ENCODE measurements around the gene SYP.

GRCh38 chrX:49193542-49193964 lies 6.4 kb downstream of the SYP start:
- TF ChIP-seq TCF7L2 (IDR thresholded peaks at IDR 0.05; ENCODE audit: borderline replicate concordance, low read depth, low read length) (no peak), CTCF (tag by site-specific recombination; IDR thresholded peaks at IDR 0.05) (no peak), ZNF76 (tag by site-specific recombination; IDR thresholded peaks at IDR 0.05; ENCODE audit: borderline replicate concordance, low read depth) (no peak), ZNF658 (tag by site-specific recombination; IDR thresholded peaks at IDR 0.05) (no peak), ZEB2 (tag by site-specific recombination; IDR thresholded peaks at IDR 0.05) (no peak), ZNF585B (tag by site-specific recombination; IDR thresholded peaks at IDR 0.05) (no peak), GLIS2 (tag by site-specific recombination; IDR thresholded peaks at IDR 0.05) (no peak)
